ENCODE results near the gene OR2T35.

OR2T35 gene

GRCh38 chr1:248610301-248610700, 34.8 kb downstream of the OR2T35 start:
- no peak for FAIRE-seq

GRCh38 chr1:248599396-248599795, 45.7 kb downstream of the OR2T35 start:
- FAIRE-seq (no peak), DNase-seq (ENCODE audit: insufficient read length, low spot score) (no peak)
- TF ChIP-seq CTCF (IDR thresholded peaks at IDR 0.05; ENCODE audit: insufficient read depth, missing control alignments), result no peak

More at GRCh38 chr1:248610301-248610700, 34.8 kb downstream of the OR2T35 start:
- TF ChIP-seq CTCF (IDR thresholded peaks at IDR 0.05; ENCODE audit: insufficient read depth, missing control alignments), result no peak
- no peak for DNase-seq (ENCODE audit: insufficient read length, low spot score)

DNA sequence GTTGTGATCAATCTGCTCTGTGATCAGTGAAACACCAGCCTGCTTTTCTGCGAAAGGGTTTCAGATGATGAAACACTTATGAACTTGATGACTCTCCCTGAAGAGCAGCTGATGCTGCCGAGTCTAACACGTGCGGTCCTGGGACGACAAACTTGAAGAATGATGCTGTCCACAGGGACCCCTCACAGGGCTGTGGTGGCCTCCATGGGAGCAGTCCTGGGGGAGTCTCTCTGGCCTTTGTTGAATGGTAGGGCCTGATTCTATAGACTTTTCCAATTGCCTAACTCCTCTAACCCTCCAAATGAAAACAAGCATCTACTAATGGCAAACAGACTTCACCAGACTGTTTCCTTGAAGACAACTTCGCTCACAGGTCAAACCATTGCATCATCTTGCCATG, 47.5 kb downstream of the OR2T35 start, which contains the start of gene OR2T10:
Gene OR2T10 (minus strand): TSS at position 112 of the 400 bp plus-strand sequence. CDS start 3,932 bp downstream, outside the sequence.
- no peak for TF ChIP-seq CTCF (IDR thresholded peaks at IDR 0.05; ENCODE audit: insufficient read depth, missing control alignments)
- DNase-seq (ENCODE audit: insufficient read length, low spot score), result no peak
- FAIRE-seq, result no peak

- TF ChIP-seq CTCF (IDR thresholded peaks at IDR 0.05; ENCODE audit: insufficient read depth, missing control alignments), result no peak
- DNase-seq (ENCODE audit: insufficient read length, low spot score), result no peak
- no peak for FAIRE-seq
These were observed 48.5 kb downstream of the OR2T35 start for GRCh38 chr1:248596615-248597014.

GRCh38 chr1:248593226-248593625, 51.9 kb downstream of the OR2T35 start:
- FAIRE-seq (no peak), DNase-seq (ENCODE audit: insufficient read length, low spot score) (no peak)
- TF ChIP-seq CTCF (IDR thresholded peaks at IDR 0.05; ENCODE audit: insufficient read depth, missing control alignments), result no peak

DNA sequence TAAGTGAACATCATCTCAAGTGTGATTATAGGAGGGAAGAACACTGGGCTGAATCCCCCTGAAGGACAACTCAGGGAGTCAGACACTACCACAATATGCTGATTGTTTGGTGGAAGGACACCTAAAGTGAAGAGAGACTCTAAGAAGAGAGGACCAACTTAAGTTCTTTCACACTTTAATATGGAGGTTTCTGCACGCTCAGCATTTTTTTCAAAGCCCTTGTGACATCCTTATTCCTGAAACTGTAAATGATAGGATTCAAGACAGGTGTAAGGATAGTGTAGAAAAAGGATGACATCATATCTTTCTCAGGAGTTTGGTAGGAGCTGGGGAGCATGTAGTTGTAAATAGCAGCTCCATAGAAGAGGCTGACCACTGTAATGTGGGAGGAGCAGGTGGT, 52.4 kb downstream of the OR2T35 start:
- no peak for FAIRE-seq
- no peak for TF ChIP-seq CTCF (IDR thresholded peaks at IDR 0.05; ENCODE audit: insufficient read depth, missing control alignments)
- no peak for DNase-seq (ENCODE audit: insufficient read length, low spot score)

DNA sequence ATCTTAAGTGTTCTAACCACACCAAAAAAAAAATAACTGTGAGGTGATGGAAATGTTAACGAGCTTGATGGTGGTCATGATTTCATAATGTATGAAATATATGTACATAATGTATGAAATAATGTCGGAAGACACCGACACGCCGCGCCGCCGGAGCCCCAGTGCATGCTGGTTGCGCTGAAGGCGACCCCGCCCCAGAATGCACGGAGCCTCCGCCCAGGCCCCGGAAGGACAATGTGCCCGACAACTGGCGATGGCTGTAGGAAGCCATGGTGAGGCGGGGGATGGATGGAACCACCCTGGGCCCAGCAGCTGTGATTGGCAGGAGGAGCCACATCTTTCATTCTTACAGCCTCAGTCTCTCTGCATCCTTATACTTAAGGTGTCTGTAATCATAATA, 55.0 kb downstream of the OR2T35 start:
- no peak for TF ChIP-seq CTCF (IDR thresholded peaks at IDR 0.05; ENCODE audit: insufficient read depth, missing control alignments)
- no peak for FAIRE-seq
- no peak for DNase-seq (ENCODE audit: insufficient read length, low spot score)

Measured in D721Med (cell line).